ENCODE data around the gene ZMIZ1. TPM values are rescaled to one million over a fixed set of nuclear protein-coding genes. Genes with fewer than 3 reads are reported as not detected.
A peak's percentile ranks its signal among the peaks of the same experiment; 100 is the strongest.

Gene ZMIZ1
- total RNA-seq, 1 experiment from 2014 or later: 22.4 TPM

- peak overlapping the region; percentile 45 for H3K4me3 ChIP-seq
- H3K27me3 ChIP-seq: no peaks in the 10 kb centered on the region; the same call in 1 of the 2 replicates
- peak; percentile 27 for DNase-seq
- peaks cover 52% of the 10 kb centered on the region for H3K36me3 ChIP-seq
- no peaks in the 10 kb centered on the region for H3K9me3 ChIP-seq
Observed at GRCh38 chr10:79244841-79245504, 176.2 kb downstream of the ZMIZ1 start.

- DNase-seq: peak; percentile 28
- Histone ChIP-seq H3K36me3 (peaks cover 57% of the 10 kb centered on the region), H3K9me3 (no peaks in the 10 kb centered on the region), H3K4me3 (no peak overlapping the region), H3K27me3 (no peaks in the 10 kb centered on the region; the same call in 1 of the 2 replicates)
Observed at GRCh38 chr10:79245539-79246208, 176.9 kb downstream of the ZMIZ1 start.

- no peaks in the 10 kb centered on the region for H3K9me3 ChIP-seq
- H3K4me3 ChIP-seq: no peak overlapping the region
- H3K27me3 ChIP-seq: no peaks in the 10 kb centered on the region; the same call in 1 of the 2 replicates
- peak; percentile 96 for DNase-seq
- H3K36me3 ChIP-seq: peaks cover 53% of the 10 kb centered on the region
Observed at GRCh38 chr10:79246209-79246581, 177.4 kb downstream of the ZMIZ1 start.

- Histone ChIP-seq H3K4me3 (no peak overlapping the region), H3K9me3 (no peaks in the 10 kb centered on the region), H3K27me3 (no peaks in the 10 kb centered on the region; the same call in 1 of the 2 replicates), H3K36me3 (peaks cover 58% of the 10 kb centered on the region)
- peak; percentile 87 for DNase-seq
Observed at GRCh38 chr10:79246606-79247275, 178.0 kb downstream of the ZMIZ1 start.

- Histone ChIP-seq H3K4me3 (no peak overlapping the region), H3K27me3 (no peaks in the 10 kb centered on the region; the same call in 1 of the 2 replicates), H3K36me3 (peaks cover 64% of the 10 kb centered on the region), H3K9me3 (no peaks in the 10 kb centered on the region)
- no peak for DNase-seq
Observed at GRCh38 chr10:79247373-79248137, 178.8 kb downstream of the ZMIZ1 start.

GRCh38 chr10:79248341-79249185, 179.8 kb downstream of the ZMIZ1 start:
- no peak for DNase-seq
- no peak overlapping the region for H3K4me3 ChIP-seq
- peaks cover 74% of the 10 kb centered on the region for H3K36me3 ChIP-seq
- no peaks in the 10 kb centered on the region for H3K9me3 ChIP-seq
- no peaks in the 10 kb centered on the region; the same call in 1 of the 2 replicates for H3K27me3 ChIP-seq

- DNase-seq: no peak
- Histone ChIP-seq H3K9me3 (no peaks in the 10 kb centered on the region), H3K27me3 (no peaks in the 10 kb centered on the region; the same call in 1 of the 2 replicates), H3K4me3 (no peak overlapping the region), H3K36me3 (peaks cover 68% of the 10 kb centered on the region)
Observed at GRCh38 chr10:79249186-79250121, 180.7 kb downstream of the ZMIZ1 start.

- H3K36me3 ChIP-seq: peaks cover 62% of the 10 kb centered on the region
- H3K27me3 ChIP-seq: no peaks in the 10 kb centered on the region; the same call in 1 of the 2 replicates
- no peak overlapping the region for H3K4me3 ChIP-seq
- no peaks in the 10 kb centered on the region for H3K9me3 ChIP-seq
- no peak for DNase-seq
Observed at GRCh38 chr10:79250259-79250658, 181.5 kb downstream of the ZMIZ1 start.

GRCh38 chr10:79252450-79252849, 183.7 kb downstream of the ZMIZ1 start:
- Histone ChIP-seq H3K9me3 (no peaks in the 10 kb centered on the region), H3K27me3 (no peaks in the 10 kb centered on the region)
- DNase-seq: no peak

GRCh38 chr10:79252971-79253370, 184.2 kb downstream of the ZMIZ1 start:
- Histone ChIP-seq H3K9me3 (no peaks in the 10 kb centered on the region), H3K4me3 (no peak overlapping the region), H3K36me3 (peaks cover 60% of the 10 kb centered on the region), H3K27me3 (no peaks in the 10 kb centered on the region)
- DNase-seq: no peak

More at GRCh38 chr10:79252450-79252849, 183.7 kb downstream of the ZMIZ1 start:
- Histone ChIP-seq H3K4me3 (no peak overlapping the region), H3K36me3 (peaks cover 59% of the 10 kb centered on the region)

GRCh38 chr10:79253704-79254103, 184.9 kb downstream of the ZMIZ1 start:
- Histone ChIP-seq H3K27me3 (no peaks in the 10 kb centered on the region), H3K4me3 (no peak overlapping the region), H3K9me3 (no peaks in the 10 kb centered on the region), H3K36me3 (peaks cover 64% of the 10 kb centered on the region)
- DNase-seq: no peak

GRCh38 chr10:79254333-79255006, 185.7 kb downstream of the ZMIZ1 start:
- Histone ChIP-seq H3K9me3 (no peaks in the 10 kb centered on the region), H3K27me3 (no peaks in the 10 kb centered on the region), H3K36me3 (peaks cover 62% of the 10 kb centered on the region), H3K4me3 (no peak overlapping the region)
- DNase-seq: peak; percentile 25

- H3K36me3 ChIP-seq: peaks cover 63% of the 10 kb centered on the region
- H3K27me3 ChIP-seq: no peaks in the 10 kb centered on the region
- H3K4me3 ChIP-seq: no peak overlapping the region
- no peak for DNase-seq
- no peaks in the 10 kb centered on the region for H3K9me3 ChIP-seq
Observed at GRCh38 chr10:79255007-79255507, 186.3 kb downstream of the ZMIZ1 start.

GRCh38 chr10:79256264-79256806, 187.6 kb downstream of the ZMIZ1 start:
- no peak overlapping the region for H3K4me3 ChIP-seq
- no peaks in the 10 kb centered on the region for H3K27me3 ChIP-seq
- no peaks in the 10 kb centered on the region for H3K9me3 ChIP-seq
- H3K36me3 ChIP-seq: peaks cover 65% of the 10 kb centered on the region
- no peak for DNase-seq
